K562 (cell line): Measurements from ENCODE around the gene IPO13. TPM values are rescaled to one million over a fixed set of nuclear protein-coding genes. Genes with fewer than 3 reads are reported as not detected.

ENCODE experiments used
- ADNP ChIP-seq: fragments of 200-800 bp; sonication (Bioruptor generic); IDR thresholded peaks from 2 replicates; pipeline ENCODE4 v1.6.1; 2016; ENCODE audit warnings: missing genetic modification characterization, missing compliant biosample characterization
- ASH1L ChIP-seq: fragments of 450-650 bp; IDR thresholded peaks from 2 replicates; pipeline ENCODE4 v1.6.1; 2018; ENCODE audit warnings: borderline replicate concordance, mild to moderate bottlenecking, low read depth; ENCODE audit not compliant: partially characterized antibody
- CEBPB ChIP-seq: fragments of 450-650 bp; IDR thresholded peaks from 2 replicates; pipeline ENCODE4 v1.6.1; 2016; ENCODE audit warnings: missing genetic modification characterization, missing compliant biosample characterization
- CHD2 ChIP-seq: IDR thresholded peaks from 2 replicates; pipeline ENCODE4 v1.6.1; 2011; ENCODE audit warnings: low read depth, low read length
- CREB1 ChIP-seq, 2 experiments: sonication (generic) in 1 of 2; formaldehyde crosslinking in 1 of 2; IDR thresholded peaks; 2 replicates each; pipeline versions ENCODE4 v1.6.1 to v1.8.0; 2012 to 2022; ENCODE audit warnings: inconsistent platforms in 1 of 2, mild to moderate bottlenecking in 1 of 2, missing genetic modification reagents in 1 of 2, moderate library complexity in 1 of 2
- ETS2 ChIP-seq: IDR thresholded peaks from 2 replicates; pipeline ENCODE4 v1.6.1; 2016; ENCODE audit warnings: borderline replicate concordance, missing genetic modification characterization, mild to moderate bottlenecking, moderate library complexity, missing compliant biosample characterization; ENCODE audit not compliant: poor library complexity, severe bottlenecking
- FUS ChIP-seq: fragments of 200-400 bp; formaldehyde crosslinking; optimal IDR thresholded peaks from 2 replicates; pipeline ENCODE3; 2017; ENCODE audit warnings: low read depth, low read length
- JUNB ChIP-seq: fragments of 450-650 bp; formaldehyde crosslinking; conservative IDR thresholded peaks from 2 replicates; pipeline ENCODE4 v1.4.0; 2020; ENCODE audit warnings: mild to moderate bottlenecking
- MED1 ChIP-seq: sonication (generic); formaldehyde crosslinking; IDR thresholded peaks from 2 replicates; pipeline ENCODE4 v1.8.1; 2023; ENCODE audit warnings: missing genetic modification reagents, borderline replicate concordance
- MYC ChIP-seq, 2 experiments: fragments of 250-450 bp in 1 of 2; sonication (Bioruptor Pico) in 1 of 2; IDR thresholded peaks; 2 replicates each; pipeline versions ENCODE4 v1.5.1 to v1.6.1; 2012 to 2021; ENCODE audit warnings: low read depth in 2 of 2, borderline replicate concordance in 1 of 2, improper control_type of control experiment in 1 of 2, low read length in 1 of 2, mild to moderate bottlenecking in 1 of 2, moderate library complexity in 1 of 2
- PML ChIP-seq: IDR thresholded peaks from 2 replicates; pipeline ENCODE4 v1.6.1; 2012; ENCODE audit warnings: low read length, inconsistent platforms
- POLR2G ChIP-seq: fragments of 200-400 bp; formaldehyde crosslinking; IDR thresholded peaks from 2 replicates; pipeline ENCODE4 v1.6.1; 2017; ENCODE audit warnings: low read depth, mild to moderate bottlenecking, antibody characterized with exemption, low read length, moderate library complexity
- STAG1 ChIP-seq: sonication (generic); formaldehyde crosslinking; IDR thresholded peaks from 2 replicates; pipeline ENCODE4 v1.5.0; 2020; ENCODE audit warnings: missing genetic modification reagents, borderline replicate concordance
- SUPT5H ChIP-seq: fragments of 450-650 bp; IDR thresholded peaks from 2 replicates; pipeline ENCODE4 v1.6.1; 2016
- TBL1XR1 ChIP-seq, 2 experiments: IDR thresholded peaks; 2 replicates each; pipeline ENCODE4 v1.6.1; 2012; ENCODE audit warnings: improper control_type of control experiment in 2 of 2, low read length in 2 of 2, mild to moderate bottlenecking in 1 of 2
- TCF3 ChIP-seq: sonication (generic); formaldehyde crosslinking; IDR thresholded peaks from 2 replicates; pipeline ENCODE4 v1.4.0; 2020; ENCODE audit warnings: mild to moderate bottlenecking, missing genetic modification reagents
- TOE1 ChIP-seq, 2 experiments: fragments of 450-650 bp in 1 of 2; sonication (generic) in 1 of 2; formaldehyde crosslinking in 1 of 2; IDR thresholded peaks; 2 replicates each; pipeline versions ENCODE4 v1.7.1 to v1.8.0; 2016 to 2022; ENCODE audit warnings: borderline replicate concordance in 2 of 2, mild to moderate bottlenecking in 2 of 2, antibody characterized with exemption in 1 of 2, inconsistent platforms in 1 of 2, low read depth in 1 of 2, missing genetic modification reagents in 1 of 2, moderate library complexity in 1 of 2
- YBX1 ChIP-seq: fragments of 450-650 bp; IDR thresholded peaks from 2 replicates; pipeline ENCODE4 v1.7.1; 2016; ENCODE audit warnings: mild to moderate bottlenecking
- ZFX ChIP-seq: sonication (generic); formaldehyde crosslinking; IDR thresholded peaks from 2 replicates; pipeline ENCODE4 v1.8.0; 2022; ENCODE audit warnings: mild to moderate bottlenecking, missing genetic modification reagents, moderate library complexity
- ZNF408 ChIP-seq: fragments of 250-450 bp; sonication (Bioruptor Pico); IDR thresholded peaks from 2 replicates; pipeline ENCODE4 v1.4.0; 2020; ENCODE audit warnings: low read depth, mild to moderate bottlenecking, moderate library complexity
- polyA plus RNA-seq, 8 experiments: library from polyadenylated mRNA; depleted of rRNA in 4 of 8; stranded (reverse) in 5 of 8; unstranded in 3 of 8; fragments of >200 nt; fragmentation: Nextera tagmentation in 2 of 8; fragmentation: Illumina TruSeq in 1 of 8; extraction: Ambion mirVana in 2 of 8; extraction: Trizol in 1 of 8; gene quantifications; 2 replicates each; pipeline versions ENCODE4 v1.2.1 to v1.2.3, GENCODE V29; 2011 to 2014; ENCODE audit warnings: inconsistent platforms in 1 of 8, missing spikeins in 1 of 8
- total RNA-seq, 7 experiments: library from RNA; depleted of rRNA in 6 of 7; stranded (reverse); fragments of >200 nt in 6 of 7; fragmentation: Illumina TruSeq in 2 of 7; extraction: Trizol in 2 of 7; gene quantifications; 2 replicates each; pipeline versions ENCODE4 v1.2.1 to v1.2.3, GENCODE V29; 2011 to 2021; ENCODE audit warnings: low replicate concordance in 1 of 7
- TF ChIP-seq, protein P1 (sequence below): fragments of 450-650 bp; IDR thresholded peaks from 2 replicates; pipeline ENCODE4 v1.6.1; 2016; ENCODE audit warnings: missing biosample characterization, missing genetic modification characterization
- TF ChIP-seq, protein P2 (sequence below): fragments of 450-650 bp; IDR thresholded peaks from 2 replicates; pipeline ENCODE4 v1.6.1; 2014; ENCODE audit warnings: low read depth, mild to moderate bottlenecking, moderate library complexity, borderline replicate concordance
- TF ChIP-seq, protein P3 (sequence below), 3 experiments: fragments of 200-800 bp in 1 of 3; sonication (Bioruptor generic) in 1 of 3; sonication (generic) in 1 of 3; formaldehyde crosslinking in 1 of 3; IDR thresholded peaks; 2 replicates each; pipeline versions ENCODE4 v1.6.1 to v1.8.0; 2016 to 2022; ENCODE audit warnings: mild to moderate bottlenecking in 2 of 3, missing compliant biosample characterization in 2 of 3, missing genetic modification characterization in 2 of 3, missing genetic modification reagents in 1 of 3

Gene IPO13
- total and polyA plus RNA-seq, 9 of the 15 experiments (the other 6 are each of a cell fraction or from before 2014, with no cell fraction given) = 7.0 to 30.8 (median 16.2) TPM

DNA sequence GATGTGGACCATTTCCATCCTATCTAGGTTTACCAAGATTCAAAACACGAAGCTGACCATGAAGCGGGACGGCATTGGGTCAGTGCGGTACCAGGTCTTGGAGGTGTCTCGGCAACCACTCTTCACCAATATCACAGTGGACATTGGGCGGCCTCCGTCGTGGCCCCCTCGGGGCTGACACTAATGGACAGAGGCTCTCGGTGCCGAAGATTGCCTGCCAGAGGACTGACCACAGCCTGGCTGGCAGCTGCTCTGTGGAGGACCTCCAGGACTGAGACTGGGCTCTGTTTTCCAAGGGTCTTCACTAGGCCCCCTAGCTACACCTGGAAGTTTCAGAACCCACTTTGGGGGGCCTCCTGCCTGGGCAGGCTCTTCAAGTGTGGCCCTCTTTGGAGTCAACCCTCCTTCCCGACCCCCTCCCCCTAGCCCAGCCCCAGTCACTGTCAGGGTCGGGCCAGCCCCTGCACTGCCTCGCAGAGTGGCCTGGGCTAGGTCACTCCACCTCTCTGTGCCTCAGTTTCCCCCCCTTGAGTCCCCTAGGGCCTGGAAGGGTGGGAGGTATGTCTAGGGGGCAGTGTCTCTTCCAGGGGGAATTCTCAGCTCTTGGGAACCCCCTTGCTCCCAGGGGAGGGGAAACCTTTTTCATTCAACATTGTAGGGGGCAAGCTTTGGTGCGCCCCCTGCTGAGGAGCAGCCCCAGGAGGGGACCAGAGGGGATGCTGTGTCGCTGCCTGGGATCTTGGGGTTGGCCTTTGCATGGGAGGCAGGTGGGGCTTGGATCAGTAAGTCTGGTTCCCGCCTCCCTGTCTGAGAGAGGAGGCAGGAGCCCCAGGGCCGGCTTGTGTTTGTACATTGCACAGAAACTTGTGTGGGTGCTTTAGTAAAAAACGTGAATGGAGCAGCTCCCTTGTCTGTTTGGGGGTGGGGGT, 43.8 kb downstream of the IPO13 start (continued):
- TF ChIP-seq ZNF408 = no peak
- TF ChIP-seq JUNB = no peak
- TF ChIP-seq FUS = no peak
- no peak for TF ChIP-seq STAG1 (CRISPR knock-in tag)
- TF ChIP-seq ETS2 (tag) = no peak
- no peak for TF ChIP-seq TBL1XR1 (IDR thresholded peaks at IDR 0.05; ENCODE audit: low read length in 2 of 2)
- peak; percentile 60 for TF ChIP-seq POLR2G
- TF ChIP-seq MYC (IDR thresholded peaks at IDR 0.05; ENCODE audit: low read depth, low read length) = no peak
- TF ChIP-seq MYC (CRISPR knock-in tag; IDR thresholded peaks at IDR 0.05; ENCODE audit: borderline replicate concordance, low read depth) = no peak
- no peak for TF ChIP-seq CEBPB (tag)
- no peak for TF ChIP-seq ASH1L
- no peak for TF ChIP-seq CHD2
- TF ChIP-seq ADNP (tag) = no peak
- TF ChIP-seq MED1 (CRISPR knock-in tag) = no peak
- no peak for TF ChIP-seq TCF3 (CRISPR knock-in tag)
- TF ChIP-seq, protein P1, sequence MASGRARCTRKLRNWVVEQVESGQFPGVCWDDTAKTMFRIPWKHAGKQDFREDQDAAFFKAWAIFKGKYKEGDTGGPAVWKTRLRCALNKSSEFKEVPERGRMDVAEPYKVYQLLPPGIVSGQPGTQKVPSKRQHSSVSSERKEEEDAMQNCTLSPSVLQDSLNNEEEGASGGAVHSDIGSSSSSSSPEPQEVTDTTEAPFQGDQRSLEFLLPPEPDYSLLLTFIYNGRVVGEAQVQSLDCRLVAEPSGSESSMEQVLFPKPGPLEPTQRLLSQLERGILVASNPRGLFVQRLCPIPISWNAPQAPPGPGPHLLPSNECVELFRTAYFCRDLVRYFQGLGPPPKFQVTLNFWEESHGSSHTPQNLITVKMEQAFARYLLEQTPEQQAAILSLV = no peak
- no peak for TF ChIP-seq TOE1 (IDR thresholded peaks at IDR 0.05; ENCODE audit: borderline replicate concordance)
- no peak for TF ChIP-seq TOE1 (CRISPR knock-in tag; IDR thresholded peaks at IDR 0.05; ENCODE audit: borderline replicate concordance, low read depth)
- TF ChIP-seq, protein P2, sequence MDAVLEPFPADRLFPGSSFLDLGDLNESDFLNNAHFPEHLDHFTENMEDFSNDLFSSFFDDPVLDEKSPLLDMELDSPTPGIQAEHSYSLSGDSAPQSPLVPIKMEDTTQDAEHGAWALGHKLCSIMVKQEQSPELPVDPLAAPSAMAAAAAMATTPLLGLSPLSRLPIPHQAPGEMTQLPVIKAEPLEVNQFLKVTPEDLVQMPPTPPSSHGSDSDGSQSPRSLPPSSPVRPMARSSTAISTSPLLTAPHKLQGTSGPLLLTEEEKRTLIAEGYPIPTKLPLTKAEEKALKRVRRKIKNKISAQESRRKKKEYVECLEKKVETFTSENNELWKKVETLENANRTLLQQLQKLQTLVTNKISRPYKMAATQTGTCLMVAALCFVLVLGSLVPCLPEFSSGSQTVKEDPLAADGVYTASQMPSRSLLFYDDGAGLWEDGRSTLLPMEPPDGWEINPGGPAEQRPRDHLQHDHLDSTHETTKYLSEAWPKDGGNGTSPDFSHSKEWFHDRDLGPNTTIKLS = no peak
- no peak for TF ChIP-seq YBX1
- no peak for TF ChIP-seq PML
- no peak for TF ChIP-seq SUPT5H
- TF ChIP-seq, protein P3, sequence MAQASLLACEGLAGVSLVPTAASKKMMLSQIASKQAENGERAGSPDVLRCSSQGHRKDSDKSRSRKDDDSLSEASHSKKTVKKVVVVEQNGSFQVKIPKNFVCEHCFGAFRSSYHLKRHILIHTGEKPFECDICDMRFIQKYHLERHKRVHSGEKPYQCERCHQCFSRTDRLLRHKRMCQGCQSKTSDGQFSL (CRISPR knock-in tag; IDR thresholded peaks at IDR 0.05) = no peak
- TF ChIP-seq, protein P3 (tag; IDR thresholded peaks at IDR 0.05) = no peak
- TF ChIP-seq ZFX (CRISPR knock-in tag) = no peak
- TF ChIP-seq CREB1 (IDR thresholded peaks at IDR 0.05) = no peak
- no peak for TF ChIP-seq CREB1 (CRISPR knock-in tag; IDR thresholded peaks at IDR 0.05)
